NB4 (cell line): ENCODE measurements around the gene CLEC16A.

Experiments used
- DNase-seq: peaks from one replicate; pipeline ENCODE4 v3.0.0; 2010; ENCODE audit warnings: low read depth
- H3K4me3 ChIP-seq: one replicate; pipeline ENCODE4 v1.5.1; 2011; ENCODE audit warnings: mild to moderate bottlenecking, low read depth, low read length, moderate library complexity
- CTCF ChIP-seq: IDR thresholded peaks from one replicate; pipeline ENCODE4 v1.5.1; 2012; ENCODE audit warnings: low read depth, low read length
- MAX ChIP-seq: IDR thresholded peaks from 2 replicates; pipeline ENCODE4 v1.6.1; 2011; ENCODE audit warnings: low read depth, low read length
- MYC ChIP-seq: IDR thresholded peaks from 2 replicates; pipeline ENCODE4 v1.6.1; 2011; ENCODE audit warnings: low read depth, low read length
- POLR2A ChIP-seq: IDR thresholded peaks from 2 replicates; pipeline ENCODE4 v1.6.1; 2011; ENCODE audit warnings: mild to moderate bottlenecking; ENCODE audit not compliant: insufficient read length; ENCODE audit errors: extremely low read depth

The CLEC16A gene

DNA sequence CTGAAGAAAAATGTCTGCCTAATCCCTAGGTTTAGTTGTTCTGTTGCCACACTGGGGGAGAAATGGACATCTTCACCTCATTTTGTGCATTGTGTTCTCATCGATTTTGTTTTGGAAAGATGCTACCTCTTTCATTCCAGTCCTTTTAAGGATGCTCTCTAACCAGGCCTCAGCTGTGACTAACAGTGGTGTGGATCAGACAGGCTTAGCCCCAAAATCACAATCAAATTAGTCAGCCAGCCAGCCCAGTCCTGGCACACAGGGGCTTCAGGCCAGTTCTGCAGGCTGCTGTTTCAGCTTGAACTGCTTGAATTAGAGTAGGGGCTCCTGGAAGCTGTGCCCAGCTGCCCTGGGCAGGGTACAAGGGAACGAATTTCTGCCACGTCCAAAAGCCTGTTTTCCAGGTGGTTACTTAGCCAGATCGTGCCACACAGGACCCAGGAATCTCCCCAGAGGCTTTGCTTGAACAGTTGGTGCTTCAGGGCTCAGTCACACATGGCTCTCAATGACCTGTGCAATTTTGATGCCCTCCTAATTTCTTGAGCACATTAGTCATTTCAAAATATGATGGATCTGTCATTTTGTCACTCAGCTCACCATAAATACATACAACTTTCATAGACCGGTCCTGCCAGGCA is 60.7 kb downstream of the CLEC16A start:
- H3K4me3 ChIP-seq = no peak overlapping the region
- no peak for TF ChIP-seq MYC
- no peak for TF ChIP-seq CTCF
- no peak for TF ChIP-seq POLR2A
- no peak for TF ChIP-seq MAX
- no peak for DNase-seq

DNA sequence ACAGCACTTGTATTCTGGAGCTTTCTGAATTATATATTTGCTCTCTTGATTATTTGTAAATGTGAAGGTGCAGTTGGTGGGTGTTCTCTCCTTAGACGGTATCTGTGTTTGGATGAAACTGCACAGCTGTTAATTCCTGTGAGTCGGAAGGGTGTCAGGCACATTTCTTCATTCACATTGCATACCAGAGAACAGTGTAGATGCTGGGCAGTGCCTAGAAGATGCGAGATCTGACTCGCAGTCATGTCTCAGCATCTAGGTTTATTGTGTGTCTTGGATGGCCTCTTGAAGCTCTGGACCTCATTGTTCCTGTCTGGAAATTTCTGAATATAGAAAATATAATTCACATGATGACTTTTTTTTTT is 61.2 kb downstream of the CLEC16A start:
- H3K4me3 ChIP-seq = no peak overlapping the region
- DNase-seq = no peak
- TF ChIP-seq MAX = no peak
- TF ChIP-seq MYC = no peak
- no peak for TF ChIP-seq CTCF
- no peak for TF ChIP-seq POLR2A

DNA sequence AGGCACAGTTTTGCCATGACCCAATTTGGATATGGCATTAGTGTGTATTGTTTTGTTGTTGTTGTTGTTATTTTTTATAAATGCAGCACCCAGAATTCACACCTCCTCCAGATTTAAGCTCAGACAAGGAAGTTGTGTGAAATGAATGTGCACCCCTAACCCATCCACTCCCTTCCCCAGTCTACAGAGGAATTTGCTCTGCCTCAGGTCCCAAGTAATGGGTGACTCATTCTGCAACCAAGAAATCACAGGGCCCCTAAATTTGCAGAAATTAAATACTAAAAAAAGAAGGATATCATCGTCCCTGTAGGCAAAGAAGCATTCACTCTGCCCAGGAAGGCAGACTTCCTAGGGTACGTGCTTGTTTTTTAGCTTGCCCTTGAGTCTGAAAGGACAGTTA is 62.3 kb downstream of the CLEC16A start:
- no peak for DNase-seq
- H3K4me3 ChIP-seq = no peak overlapping the region
- TF ChIP-seq POLR2A = no peak
- TF ChIP-seq MAX = no peak
- TF ChIP-seq MYC = no peak

GRCh38 chr16:11007714-11008280 is 63.4 kb downstream of the CLEC16A start:
- TF ChIP-seq CTCF (no peak), MYC (no peak), MAX (no peak), POLR2A (no peak)
- H3K4me3 ChIP-seq = no peak overlapping the region
- no peak for DNase-seq

GRCh38 chr16:11009027-11009755 is 64.8 kb downstream of the CLEC16A start:
- H3K4me3 ChIP-seq = no peak overlapping the region
- DNase-seq = no peak
- no peak for TF ChIP-seq CTCF

- TF ChIP-seq CTCF = no peak
- TF ChIP-seq POLR2A = no peak
- no peak for TF ChIP-seq MAX
- TF ChIP-seq MYC = no peak
- no peak for DNase-seq
- no peak overlapping the region for H3K4me3 ChIP-seq
Observed at GRCh38 chr16:11010575-11011221, 66.3 kb downstream of the CLEC16A start.
